Activated gamma-delta T cell treated with Interleukin-2 at 50 U/mL for 16 hours (primary cell): Measurements from ENCODE around the gene LRRC45.
A peak's percentile ranks its signal among the peaks of the same experiment; 100 is the strongest.
"Not testable (repeated sequence)": the region's sequence is repeated elsewhere in the genome, so short reads cannot be mapped to it uniquely, and the experiment has no call there.

ENCODE experiments used
- DNase-seq: peaks from one replicate; pipeline ENCODE4 v3.0.0-alpha.2; 2020

The LRRC45 gene

DNA sequence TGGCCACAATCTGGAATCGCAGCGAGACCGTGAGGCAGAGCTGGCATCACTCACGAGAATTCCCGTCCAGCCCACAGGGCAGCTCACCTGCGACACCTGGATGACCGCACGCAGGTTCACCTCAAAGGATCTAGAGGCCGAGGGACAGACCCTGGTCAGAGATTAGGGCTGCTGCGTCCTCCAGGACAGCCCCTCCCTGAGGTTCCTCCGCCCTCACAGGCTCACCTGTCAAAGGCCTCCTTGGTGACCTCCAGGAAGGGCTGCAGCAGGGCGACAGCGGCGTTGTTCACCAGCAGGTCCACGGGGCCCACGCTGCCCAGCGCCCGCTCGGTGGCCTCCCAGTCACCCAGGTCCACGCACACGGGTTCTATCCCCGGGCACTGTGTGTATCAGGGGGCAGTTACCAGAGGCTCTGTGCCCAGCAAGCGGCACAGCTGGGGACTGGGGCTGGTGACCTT, 13.6 kb downstream of the LRRC45 start:
- DNase-seq: no peak

DNA sequence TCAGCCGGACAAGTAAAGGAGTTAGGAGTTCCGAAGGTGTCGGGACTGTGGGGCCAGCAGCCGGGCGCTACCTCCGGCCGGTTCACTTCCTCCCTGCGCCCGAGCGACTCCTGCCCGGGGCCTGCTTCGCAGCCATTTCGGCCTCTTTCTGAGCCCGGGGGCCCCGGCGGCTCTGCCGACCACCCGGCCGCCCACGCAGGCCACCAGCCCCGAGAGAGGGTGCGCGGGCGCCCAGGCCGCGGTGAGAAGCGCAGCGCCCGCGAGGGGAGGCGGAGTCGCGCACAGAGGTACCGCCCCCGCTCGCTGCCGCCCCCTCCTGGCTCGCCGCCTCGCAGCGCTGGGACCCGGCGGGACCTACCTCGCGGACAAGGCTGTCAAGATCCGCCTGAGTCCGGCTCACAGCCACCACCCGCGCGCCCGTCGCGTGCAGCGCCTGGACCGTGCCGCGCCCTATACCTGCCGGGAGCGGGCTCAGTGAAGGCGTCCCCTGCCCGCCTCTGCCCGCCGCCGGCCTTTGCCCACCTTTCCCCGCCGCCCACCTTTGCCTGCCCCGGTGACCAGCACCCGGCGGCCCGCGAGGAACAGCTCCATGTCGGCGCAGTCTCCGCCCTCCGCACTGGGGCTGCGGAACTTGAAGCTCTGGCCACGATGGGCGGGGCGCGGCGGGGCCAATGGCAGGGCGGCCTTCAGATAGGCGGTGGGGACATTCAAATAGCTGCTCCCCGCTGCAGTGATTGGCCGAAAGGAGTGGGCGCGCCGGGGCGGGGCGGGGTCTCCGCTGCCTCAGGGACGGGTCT, 14.2 kb downstream of the LRRC45 start, which contains the start of gene DCXR:
Gene DCXR, minus strand, starts transcription at position 606 of the 797 bp plus-strand sequence. Its CDS starts 15 bp downstream, at position 591.
- peak; percentile 95 for DNase-seq

DNA sequence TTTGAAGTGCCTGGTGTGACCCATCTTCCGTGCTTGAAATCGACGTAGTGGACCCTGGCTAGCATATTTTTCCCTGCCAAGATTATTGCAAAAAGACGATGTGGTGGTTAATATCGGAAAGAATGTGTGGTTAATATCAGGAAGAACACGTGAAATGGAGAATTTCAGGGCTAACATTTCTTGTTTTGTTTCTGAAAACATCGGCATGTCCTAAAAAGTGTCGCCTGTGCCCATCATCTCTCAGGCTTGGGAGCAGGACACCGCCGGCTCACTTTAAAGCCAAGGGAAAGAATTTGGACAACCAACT, 14.7 kb downstream of the LRRC45 start:
- DNase-seq: no peak

DNA sequence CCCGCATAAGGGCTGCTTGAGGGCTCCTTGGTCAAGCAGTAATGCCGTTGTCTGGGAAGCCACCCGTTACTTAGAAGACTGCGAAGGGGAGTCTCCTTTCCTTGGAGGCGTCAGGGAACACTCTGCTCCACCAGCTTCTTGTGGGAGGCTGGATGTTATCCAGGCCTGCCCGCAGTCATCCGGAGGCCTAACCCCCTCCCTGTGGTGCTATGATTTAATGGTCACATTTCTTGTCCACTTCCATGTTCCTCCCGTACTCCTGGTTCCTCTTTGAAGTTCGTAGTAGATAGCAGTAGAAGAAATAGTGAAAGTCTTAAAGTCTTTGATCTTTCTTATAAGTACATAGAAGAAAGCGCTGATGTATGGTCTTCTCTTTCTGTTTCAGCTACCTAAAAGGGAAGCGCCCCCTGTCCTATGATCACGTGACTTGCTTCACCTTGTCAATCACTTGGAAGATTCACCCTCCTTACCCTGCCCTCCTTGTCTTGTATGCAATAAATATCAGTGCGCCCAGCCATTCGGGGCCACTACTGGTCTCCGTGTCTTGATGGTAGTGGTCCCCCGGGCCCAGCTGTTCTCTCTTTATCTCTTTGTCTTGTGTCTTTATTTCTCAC, 15.8 kb downstream of the LRRC45 start:
- not testable (repeated sequence) for DNase-seq

DNA sequence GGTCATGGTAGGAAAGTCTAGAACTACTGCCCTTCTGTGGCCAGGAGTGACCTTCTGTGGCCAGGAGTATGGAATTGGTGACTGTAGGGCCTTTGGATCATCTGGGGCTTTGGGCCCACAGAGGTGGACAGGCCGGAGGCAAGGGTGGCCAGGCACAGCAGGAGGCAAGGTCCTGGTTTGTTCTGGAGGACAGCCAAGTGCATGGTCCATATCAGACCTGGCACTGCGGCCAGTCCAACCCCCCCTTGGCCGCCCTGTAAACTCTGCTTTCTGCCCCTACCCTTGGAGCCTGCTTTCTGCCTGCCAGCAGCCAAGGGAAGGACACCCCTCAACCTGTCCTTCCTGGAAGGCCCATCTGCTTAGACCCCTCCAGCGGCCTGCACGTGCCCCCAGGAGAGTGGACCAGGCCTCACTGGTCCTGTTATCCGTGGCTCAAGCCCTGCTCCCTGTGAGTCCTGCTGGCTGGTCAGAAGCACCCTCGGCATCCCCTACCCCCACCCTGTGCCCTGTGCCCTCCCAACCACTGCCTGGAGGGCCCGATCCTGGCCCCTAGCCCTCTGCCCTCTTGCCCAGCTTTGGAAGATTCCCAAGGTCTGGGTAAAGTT, 16.7 kb downstream of the LRRC45 start:
- no peak for DNase-seq

DNA sequence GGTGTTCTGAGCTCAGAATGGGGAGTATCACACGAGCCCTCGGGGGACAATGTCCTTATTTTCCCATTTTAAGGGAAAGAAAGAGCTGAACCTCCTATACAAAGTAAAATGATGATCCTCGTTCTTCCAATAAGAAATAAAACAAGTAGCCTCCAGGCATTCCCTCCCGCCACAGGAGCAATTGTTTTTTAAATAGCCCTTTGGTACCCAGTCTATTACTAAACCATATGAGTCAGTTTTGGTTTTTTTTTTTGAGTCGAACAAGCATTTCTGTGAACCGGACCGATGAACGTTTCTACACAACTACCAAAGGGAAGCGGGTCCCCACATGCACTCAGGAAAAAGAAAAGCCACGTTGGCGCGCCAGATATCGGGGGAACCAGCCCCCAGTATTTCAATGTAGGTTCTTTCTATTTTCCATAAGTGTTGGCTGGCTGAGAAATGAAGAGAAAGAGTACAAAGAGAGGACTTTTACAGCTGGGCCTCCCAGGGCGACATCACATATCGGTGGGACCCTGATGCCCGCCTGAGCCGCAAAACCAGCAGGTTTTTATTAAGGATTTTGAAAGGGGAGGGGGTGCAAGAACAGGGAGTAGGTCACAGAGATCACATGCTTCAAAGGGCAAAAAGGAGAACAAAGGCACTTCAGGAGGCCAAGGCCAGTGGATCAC, 18.2 kb downstream of the LRRC45 start:
- DNase-seq: no peak

DNA sequence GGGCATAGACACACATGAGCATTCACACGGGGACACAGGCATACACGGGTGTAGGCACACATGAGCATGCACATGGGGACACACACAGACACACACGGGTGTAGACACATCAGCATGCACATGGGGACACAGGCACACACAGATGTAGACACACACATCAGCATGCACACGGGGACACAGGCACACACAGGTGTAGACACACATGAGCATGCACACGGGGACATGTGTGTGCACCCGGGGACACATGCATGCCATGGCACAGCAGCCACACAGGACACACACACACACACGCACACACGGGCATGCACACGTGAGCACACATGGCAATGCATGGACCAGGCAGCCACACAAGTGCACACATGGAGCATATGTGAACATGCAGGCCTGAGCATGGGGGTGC, 19.5 kb downstream of the LRRC45 start:
- no peak for DNase-seq

DNA sequence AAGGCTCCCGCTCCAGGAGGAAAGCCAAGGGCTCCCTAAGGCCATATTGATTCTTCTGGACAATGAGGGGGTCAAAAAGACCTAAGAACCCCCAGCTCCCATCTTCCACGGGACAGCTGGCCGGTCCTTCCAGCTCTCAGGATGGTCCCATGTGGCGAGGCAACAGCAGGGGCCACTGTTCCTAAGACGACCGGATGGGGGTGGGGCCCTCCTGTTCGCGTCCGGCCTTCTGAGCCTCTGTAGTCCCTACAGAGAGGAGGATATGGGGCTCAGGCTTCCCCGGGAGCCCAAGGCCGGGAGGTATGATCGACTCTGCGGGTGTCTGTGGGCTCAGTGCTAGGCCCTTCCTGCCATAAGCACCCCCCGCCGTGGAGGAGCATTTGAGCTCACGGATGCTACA, 20.4 kb downstream of the LRRC45 start:
- DNase-seq: no peak

DNA sequence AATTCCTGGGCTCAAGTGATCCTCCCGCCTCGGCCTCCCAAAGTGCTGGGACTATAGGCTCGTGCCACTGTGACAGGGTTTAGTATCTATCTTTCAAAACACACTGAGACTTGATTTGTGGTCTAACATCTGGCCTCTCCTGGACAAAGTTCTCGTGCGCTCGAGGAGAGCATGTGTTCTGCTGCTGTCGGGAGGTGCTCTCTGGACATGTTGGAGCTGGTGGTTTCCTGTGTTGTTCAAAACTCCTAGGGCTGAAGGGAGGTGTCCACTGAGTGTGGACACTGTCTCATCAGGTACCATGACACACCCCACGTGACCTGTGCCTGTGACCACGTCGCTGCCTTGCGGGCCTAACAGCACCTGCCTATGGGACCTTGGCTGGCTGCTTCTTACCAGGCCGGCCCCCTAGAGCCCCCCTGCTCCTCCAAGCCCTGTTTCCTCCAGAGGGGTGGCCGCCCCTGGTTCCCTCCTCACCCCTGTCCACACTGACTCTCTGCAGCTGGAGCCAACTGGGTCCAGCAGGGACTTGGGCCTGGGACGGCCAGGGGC, 22.9 kb downstream of the LRRC45 start:
- no peak for DNase-seq

DNA sequence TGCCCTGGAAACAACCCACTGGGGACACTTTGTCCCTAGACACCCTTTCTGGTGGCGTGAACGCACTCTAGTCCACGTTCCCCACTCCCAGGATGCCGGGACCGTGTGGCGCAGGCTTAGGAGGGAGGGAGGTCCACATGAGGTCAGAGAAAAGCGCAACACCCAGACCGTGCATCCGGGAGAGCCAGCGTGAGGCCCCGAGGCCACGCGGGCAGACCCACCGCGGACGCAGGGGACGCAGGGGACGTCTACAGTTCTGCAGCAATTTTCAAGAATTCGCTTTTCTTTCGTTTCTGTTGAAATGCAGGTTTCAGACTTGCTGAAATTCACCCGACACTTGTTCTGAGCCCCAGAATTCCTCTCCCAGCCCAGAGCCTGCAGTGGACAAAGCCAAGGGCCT, 23.8 kb downstream of the LRRC45 start:
- no peak for DNase-seq

DNA sequence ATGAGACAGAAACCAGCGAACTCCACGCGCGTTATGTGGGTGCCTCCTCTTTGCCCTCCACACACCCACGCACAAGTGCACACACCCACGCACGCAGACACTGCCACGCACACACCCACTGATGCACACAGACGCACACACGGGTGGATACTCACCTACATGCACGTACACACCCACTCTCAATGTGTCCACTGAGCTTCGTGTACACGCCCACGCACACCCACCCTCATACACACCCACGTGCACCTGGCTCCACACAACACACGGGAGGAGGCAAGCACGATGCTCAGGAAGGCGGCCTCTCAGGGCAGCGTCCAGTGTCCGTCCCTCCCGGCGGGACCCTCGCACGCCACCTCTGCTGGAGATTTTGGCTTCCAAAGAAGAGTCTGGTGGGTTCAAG, 24.3 kb downstream of the LRRC45 start:
- DNase-seq: no peak

DNA sequence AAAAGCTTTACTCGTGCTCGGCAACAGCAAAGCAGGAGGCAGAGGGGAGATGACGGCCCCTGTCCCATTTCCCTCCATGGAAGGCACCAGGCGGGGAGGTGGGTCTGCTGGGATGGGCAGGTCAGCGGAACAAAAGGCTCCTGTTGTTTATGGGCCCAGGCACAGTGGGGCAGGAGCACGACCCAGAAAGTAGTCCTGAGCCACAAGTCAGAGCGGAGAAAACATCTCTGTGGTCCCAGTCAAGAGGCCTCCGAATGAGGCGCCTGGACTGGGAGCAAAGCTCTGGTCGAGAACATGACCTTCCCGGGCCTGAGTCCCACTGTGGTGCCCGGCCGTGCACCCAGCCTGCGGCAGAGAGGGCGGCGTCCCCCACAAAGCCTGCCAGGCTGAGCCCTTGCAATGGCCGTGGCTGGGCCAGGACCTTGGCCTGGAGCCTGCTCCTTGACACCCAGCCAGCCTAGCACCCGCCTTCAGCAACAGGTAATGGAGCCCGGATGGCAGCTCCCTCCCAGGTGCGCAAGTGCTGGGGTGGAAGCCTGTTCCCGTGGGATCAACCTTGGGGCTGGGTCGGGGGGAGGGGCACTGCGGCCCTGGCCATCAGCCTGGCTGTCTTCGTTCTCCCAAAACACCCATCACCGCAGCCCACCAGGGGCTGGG, 24.9 kb downstream of the LRRC45 start:
- DNase-seq: no peak

DNA sequence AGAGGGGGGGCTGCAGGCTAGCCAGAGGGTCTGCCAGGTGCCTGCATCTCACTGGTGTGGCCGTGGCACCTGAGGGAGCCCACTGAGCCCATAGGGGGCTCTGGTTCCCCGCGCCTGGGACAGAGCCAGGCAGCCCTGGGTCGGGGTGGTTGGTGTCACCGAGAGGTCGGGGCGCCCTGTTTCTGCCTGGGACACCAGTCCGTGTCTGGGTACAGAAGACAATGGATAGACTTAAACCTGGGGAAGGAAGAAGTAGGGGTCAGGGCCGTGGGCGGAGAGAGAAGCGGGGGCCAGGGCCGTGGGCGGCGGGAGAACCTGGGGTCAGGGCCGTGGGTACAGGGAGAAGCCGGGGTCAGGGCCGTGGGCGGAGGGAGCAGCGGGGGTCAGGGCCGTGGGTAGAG, 25.5 kb downstream of the LRRC45 start:
- no peak for DNase-seq

DNA sequence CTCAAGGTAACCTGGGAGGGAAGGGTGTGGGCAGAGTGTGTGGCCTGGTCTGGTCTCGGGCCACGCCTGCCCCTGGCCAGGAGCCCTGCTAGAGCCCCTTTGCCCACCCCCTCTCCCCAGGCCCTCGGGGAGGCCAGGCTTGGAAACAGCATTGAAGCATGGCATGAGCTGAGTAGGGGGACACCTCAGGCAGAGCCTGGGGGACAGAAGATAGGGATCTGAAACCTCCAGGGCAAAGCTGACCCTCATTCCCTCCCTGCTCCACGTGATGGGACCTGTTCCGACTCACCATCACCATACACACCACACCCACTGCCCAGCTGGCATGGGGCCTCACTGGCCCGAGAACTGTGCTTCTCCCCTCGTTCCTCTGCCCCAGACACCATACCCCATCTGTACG, 26.0 kb downstream of the LRRC45 start:
- no peak for DNase-seq

DNA sequence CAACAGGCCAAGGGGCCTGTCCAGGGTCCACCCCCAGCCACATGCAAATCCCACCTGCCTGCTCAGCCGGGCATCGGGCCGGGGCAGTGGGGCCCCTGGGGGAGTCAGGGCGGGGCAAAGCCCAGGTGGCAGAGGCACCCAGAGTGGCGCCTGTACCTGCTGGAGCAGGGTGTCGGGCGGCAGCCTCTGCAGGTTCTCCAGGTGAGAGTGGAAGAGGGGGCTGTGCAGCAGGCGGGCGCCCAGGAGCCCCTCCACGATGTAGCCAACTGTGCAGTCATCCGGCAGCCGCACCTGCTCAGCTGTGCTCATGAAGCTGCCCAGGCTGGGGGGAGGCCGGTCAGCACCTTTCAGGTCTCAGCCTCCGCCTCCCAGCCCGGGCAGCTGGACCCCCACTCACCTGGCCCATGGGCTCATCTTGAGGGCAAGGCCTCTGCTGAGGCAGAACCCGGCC, 26.4 kb downstream of the LRRC45 start:
- DNase-seq: no peak

DNA sequence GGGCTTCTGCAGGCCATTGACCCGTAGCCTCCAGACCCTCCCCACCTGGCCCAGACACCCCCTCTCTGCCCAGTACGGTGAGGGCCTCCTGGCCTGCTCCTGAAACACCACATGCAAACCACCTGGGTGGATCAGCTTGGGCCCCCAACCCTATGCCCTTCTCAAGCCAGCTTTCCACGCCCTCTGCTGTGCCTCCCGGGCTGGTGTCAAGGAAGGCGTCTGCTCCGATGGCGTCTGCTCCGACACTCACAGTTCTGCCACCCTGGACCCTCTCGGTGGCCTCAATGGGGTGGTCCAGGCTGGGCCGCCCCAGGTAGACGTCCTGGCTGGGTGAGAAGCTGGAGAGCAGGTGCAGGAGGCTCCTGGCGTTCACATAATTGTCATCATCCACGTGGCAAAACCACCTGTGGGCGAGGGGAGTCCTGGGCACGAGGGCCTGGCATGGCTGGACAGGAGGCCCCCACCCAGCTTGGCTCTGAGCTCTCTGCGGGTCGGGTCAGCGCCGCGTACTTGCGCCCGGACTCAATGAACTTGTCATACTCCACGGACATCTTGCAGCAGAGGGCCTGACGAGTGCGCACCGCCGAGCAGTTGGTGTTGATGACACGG, 27.2 kb downstream of the LRRC45 start:
- DNase-seq: no peak

DNA sequence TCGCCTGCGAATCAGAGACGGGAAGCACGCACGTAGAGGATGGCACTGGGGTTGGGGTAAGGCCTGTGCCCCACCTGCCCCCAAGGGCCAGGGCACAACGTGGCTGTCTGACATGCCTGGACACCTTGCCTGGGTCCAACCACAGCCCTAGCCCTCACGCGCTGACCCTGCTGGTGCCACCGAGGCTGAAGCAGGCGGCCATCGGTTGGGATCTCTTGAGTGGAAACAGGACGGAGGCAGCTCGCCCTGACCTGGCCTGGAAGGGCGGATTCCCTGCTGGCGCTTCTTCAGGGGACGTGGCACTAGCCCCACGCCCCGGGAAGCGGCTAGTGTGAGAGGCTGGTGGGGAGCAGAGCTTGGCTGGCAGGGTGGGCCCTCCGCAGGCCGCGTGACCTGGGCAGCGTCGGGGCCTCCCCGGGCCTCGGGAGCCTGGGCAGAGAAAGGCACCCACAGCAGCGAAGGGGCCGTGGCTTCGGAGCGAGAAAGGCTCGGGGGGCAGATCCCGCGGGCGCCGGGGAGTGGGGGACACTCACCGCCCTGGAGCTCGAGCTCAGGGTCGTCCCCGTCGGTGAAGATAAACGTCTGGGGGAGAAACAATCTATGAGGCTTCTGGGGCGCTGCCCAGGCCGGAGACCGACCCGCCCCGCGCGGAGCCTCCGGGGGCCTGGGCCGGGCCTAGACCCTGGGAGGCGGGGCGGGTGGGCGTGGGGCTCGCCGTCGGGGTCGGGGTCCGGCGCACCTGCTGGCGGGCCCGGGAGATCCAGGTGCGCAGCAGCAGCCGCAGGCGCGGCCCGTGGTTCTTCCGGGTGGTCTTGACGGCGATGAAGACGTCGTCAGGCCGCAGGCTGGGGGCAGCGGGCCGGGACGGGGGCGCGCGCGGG, 27.9 kb downstream of the LRRC45 start:
- no peak for DNase-seq

DNA sequence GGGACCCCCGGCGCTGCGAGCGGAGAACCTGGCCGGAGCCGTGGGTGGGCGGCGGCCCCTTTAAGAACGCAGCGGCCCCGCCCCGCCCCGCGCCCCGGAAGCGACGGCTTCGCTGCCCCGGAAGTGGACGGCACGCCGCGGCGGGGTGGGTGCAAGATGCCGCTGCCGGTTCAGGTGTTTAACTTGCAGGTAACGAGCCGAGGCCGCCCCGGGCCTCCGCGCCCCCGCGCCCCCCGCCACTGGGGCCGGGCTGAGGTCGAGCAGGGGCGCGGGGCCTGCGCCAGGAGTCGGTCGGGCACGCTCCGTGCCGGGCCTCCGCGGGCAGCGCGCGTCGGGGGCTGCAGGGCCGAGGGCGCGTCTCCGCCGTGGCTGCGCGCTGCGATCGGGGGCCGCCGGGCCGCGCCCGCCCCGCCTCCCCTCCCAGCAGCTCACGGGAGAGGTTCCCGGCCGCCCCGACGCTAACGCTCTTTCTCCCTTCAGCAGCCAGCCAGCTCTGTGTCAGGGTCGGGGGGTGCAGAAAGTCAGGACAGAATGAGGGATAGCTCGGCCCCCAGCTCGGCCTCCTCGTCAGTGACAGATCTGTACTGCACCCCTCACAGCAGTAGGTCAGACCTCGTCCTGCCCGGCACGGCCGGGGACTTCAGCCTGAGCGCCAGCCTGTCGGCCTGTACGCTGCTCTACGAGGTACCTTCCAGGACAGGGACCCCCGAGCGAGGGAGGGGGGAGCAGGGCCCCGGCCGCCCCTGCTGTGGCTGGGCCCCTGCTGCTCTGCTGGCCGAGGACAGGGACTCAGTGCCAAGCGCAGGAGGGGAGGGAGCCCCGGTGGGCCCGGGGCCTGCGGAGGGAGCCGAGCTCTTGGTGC, 28.9 kb downstream of the LRRC45 start, which contains the start of the genes GPS1 and RFNG:
Gene GPS1, plus strand, starts transcription at position 123 of the 862 bp plus-strand sequence. Its CDS starts 34 bp downstream, at position 157.
Gene RFNG, minus strand, starts transcription at position 36 of the 862 bp plus-strand sequence. CDS start 45 bp downstream, outside the sequence.
- DNase-seq: peak; percentile 81

DNA sequence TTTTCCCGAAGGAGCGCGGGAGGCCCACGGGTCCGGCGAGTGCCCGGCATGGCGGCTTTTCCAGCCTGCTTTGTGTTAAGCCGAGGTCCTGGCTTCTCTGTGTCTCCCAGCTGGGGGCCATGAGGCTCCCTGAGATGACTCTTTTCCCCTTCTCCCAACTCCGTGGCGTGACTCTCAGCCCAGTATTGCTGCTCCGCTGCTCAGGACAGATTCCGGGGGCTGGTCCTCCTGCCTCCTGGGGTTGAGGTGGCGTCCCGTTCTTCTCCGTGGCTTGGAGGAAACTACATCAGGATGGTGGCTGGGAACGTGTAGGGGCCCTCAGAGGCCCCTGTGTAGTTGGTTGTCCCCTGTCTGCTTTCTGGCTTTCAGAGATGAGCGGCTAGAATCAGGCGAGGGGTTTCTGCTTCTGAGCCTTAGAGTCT, 29.5 kb downstream of the LRRC45 start:
- DNase-seq: no peak

DNA sequence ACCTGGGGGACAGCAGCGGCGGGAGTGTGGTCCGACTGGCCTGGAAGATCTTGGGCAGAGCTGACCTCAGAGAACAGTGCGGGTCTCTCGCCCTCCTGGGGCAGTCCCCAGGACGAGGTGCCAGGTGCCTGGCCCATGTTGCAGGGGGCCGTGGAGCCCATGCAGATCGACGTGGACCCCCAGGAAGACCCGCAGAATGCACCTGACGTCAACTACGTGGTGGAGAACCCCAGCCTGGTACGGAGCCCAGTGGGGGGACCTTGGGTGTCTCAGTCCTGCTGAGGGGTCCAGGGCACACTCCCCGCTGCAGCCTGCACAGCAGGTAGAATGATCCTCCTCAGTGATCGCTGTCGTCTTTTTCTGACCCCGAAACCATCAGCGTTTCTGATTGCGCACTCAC, 30.0 kb downstream of the LRRC45 start:
- no peak for DNase-seq
